IPS-18a (cell line): Measurements from ENCODE around the gene MAPRE2.
"Not testable (repeated sequence)": the region's sequence is repeated elsewhere in the genome, so short reads cannot be mapped to it uniquely, and the experiment has no call there.

ENCODE experiments used
- H3K27ac ChIP-seq: one replicate; pipeline ENCODE4 v1.5.1; 2013; ENCODE audit warnings: low read length
- H3K27me3 ChIP-seq: one replicate; pipeline ENCODE4 v1.6.1; 2013; ENCODE audit warnings: mild to moderate bottlenecking, low read length; ENCODE audit not compliant: control insufficient read depth, insufficient read depth
- H3K36me3 ChIP-seq: one replicate; pipeline ENCODE4 v1.6.1; 2013; ENCODE audit warnings: low read depth, low read length; ENCODE audit not compliant: control insufficient read depth
- H3K4me1 ChIP-seq: one replicate; pipeline ENCODE4 v1.6.1; 2013; ENCODE audit warnings: low read depth, low read length; ENCODE audit not compliant: control insufficient read depth
- H3K4me3 ChIP-seq: one replicate; pipeline ENCODE4 v1.5.1; 2013; ENCODE audit warnings: low read length
- H3K9ac ChIP-seq: one replicate; pipeline ENCODE4 v1.6.1; 2013; ENCODE audit warnings: mild to moderate bottlenecking, low read length, moderate library complexity
- H3K9me3 ChIP-seq: one replicate; pipeline ENCODE4 v1.6.1; 2013; ENCODE audit warnings: low read depth, low read length; ENCODE audit not compliant: control insufficient read depth

Gene MAPRE2

DNA sequence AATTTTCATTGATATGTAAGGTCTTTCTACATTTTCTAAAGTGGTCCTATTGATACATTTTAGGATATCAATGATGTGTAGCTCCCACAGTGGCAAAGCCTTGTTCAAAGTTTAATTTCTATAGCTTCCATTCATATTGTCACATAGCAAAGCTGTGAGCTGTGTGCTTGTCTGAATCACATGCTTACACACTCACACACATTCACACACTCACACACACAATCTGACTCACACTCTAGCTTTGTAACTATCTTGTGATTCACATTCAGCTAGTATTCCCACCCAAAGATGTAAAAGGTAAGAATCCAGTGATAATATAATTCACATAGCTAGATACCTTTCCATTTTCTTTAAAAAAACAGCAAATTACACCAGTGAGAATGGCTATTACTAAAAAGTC, 58.7 kb downstream of the MAPRE2 start:
- no peak overlapping the region for H3K27ac ChIP-seq
- no peaks in the 10 kb centered on the region for H3K9me3 ChIP-seq
- no peaks in the 10 kb centered on the region for H3K27me3 ChIP-seq
- H3K9ac ChIP-seq: no peak overlapping the region
- no peak overlapping the region for H3K4me3 ChIP-seq
- no peaks in the 10 kb centered on the region for H3K4me1 ChIP-seq
- no peaks in the 10 kb centered on the region for H3K36me3 ChIP-seq

DNA sequence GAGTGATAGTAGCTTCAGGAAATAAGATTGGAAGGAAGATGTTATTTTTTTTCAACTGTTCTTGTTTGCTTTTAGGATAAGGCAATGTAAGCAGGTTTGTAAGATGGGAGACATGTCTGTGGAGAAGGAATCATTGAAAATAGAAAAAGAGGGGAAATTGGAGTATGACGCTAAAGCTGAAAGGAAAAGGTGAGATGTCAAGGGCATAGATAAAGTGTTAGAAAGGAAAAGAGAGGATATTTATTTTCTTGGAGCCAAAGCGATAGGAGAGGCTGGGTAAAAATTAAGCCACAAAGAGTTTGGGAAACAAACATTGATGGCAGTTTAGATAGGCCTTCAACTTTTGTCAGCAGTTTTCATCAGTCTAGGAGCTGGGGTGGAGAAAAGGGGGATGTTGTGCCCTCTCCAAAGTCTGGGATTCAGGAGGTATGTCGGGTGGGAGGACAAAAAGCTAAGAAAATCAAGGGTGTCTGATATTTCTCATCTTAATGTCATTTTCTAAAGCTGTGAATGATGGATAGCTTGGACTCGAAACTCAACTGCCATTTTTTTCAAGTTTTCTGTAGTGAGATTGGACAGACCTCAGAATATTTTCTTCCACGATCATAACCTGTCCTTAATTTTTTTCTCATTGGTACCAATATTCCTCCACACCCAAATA, 63.3 kb downstream of the MAPRE2 start:
- Histone ChIP-seq H3K9ac (no peak overlapping the region), H3K36me3 (no peaks in the 10 kb centered on the region), H3K27ac (no peak overlapping the region), H3K27me3 (no peaks in the 10 kb centered on the region), H3K4me3 (no peak overlapping the region), H3K4me1 (no peaks in the 10 kb centered on the region), H3K9me3 (no peaks in the 10 kb centered on the region)

DNA sequence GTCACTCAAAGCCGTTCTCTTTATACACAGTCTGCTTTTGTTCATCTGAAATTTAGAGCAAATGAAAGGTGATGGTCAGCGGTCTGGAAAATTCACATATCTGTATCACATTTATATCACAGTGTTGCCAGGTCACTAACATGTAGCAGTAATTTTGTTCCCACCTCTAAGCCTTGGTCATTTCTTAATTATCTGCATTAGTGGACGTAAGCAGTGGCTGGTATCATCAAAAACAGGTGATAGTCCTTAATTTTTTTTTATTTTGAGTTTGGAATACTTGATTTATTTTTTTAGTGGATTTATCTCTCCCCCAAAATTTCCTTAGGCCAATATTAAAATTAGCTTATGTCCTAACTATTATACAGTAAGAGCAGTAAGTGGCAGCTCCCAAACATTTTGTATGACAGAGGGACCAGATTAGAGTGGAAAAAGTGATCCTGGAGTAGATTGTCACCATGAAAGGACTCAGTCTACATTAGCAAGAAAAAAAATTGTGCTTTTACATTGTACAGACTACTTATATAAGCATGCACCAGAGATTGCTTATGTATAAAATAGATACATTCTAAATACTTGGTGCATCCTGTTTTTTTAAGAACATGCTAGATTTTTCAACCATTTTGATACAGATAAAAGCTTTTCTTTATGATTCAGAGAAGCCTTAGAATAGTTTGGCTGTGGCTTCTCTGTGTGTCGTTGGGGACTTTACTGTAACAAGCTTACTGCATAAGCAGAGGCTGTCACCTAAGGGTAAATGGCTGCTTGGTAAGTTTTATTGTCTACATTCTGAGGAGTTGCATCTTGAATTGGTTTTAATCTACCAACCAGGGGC, 65.0 kb downstream of the MAPRE2 start:
- Histone ChIP-seq H3K9me3 (no peaks in the 10 kb centered on the region), H3K9ac (no peak overlapping the region), H3K4me1 (no peaks in the 10 kb centered on the region), H3K4me3 (no peak overlapping the region), H3K27ac (no peak overlapping the region), H3K27me3 (no peaks in the 10 kb centered on the region), H3K36me3 (no peaks in the 10 kb centered on the region)

DNA sequence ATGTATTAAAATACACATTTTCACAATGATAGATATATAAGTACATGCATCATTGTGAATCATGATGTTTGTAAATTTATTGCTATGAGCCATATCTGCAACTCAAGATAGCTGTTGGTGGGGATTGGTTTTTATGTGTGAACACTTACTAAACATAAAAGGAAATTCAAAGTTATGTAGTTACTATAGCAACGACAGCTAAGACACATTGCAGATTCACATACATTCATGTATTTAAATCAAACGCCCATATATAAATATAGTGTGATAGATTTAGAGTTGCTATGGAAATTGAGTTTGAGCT, 65.6 kb downstream of the MAPRE2 start:
- no peaks in the 10 kb centered on the region for H3K9me3 ChIP-seq
- H3K4me1 ChIP-seq: no peaks in the 10 kb centered on the region
- H3K4me3 ChIP-seq: no peak overlapping the region
- H3K27ac ChIP-seq: no peak overlapping the region
- no peaks in the 10 kb centered on the region for H3K36me3 ChIP-seq
- no peak overlapping the region for H3K9ac ChIP-seq
- H3K27me3 ChIP-seq: no peaks in the 10 kb centered on the region

DNA sequence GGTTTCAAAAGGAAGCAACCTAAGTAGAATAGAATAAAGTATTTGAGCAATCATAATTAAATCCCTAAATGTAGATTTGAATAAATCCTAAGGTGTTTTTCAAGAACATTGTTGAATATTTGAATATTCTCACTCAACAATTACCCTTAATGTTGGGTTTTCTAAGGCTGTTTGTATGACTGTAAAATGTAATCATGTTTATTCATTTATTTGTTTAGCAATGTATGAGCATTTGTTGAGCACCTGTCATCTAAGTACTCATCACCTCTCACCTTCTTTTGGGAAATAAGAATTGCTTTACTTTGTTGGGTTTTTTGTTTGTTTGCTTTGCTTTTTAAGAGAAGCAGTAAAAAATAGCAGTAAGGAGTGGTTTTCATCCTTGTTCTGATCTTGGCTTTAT, 66.0 kb downstream of the MAPRE2 start:
- no peaks in the 10 kb centered on the region for H3K9me3 ChIP-seq
- no peaks in the 10 kb centered on the region for H3K4me1 ChIP-seq
- H3K27me3 ChIP-seq: no peaks in the 10 kb centered on the region
- no peak overlapping the region for H3K4me3 ChIP-seq
- H3K9ac ChIP-seq: no peak overlapping the region
- H3K27ac ChIP-seq: no peak overlapping the region
- no peaks in the 10 kb centered on the region for H3K36me3 ChIP-seq

DNA sequence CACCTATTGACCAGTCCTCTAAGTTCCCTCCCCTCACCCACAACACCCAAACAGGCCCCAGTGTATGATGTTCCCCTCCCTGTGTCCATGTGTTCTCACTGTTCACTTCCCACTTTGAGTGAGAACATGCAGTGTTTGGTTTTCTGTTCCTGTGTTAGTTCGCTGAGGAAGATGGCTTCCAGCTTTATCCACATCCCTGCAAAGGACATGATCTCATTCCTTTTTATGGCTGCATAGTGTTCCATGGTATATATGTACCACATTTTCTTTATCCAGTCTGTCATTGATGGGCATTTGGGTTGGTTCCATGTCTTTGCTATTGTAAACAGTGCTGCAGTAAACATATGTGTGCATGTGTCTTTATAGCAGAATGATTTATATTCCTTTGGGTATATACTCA, 66.9 kb downstream of the MAPRE2 start:
- H3K4me3 ChIP-seq, H3K27ac ChIP-seq, H3K9ac ChIP-seq, H3K27me3 ChIP-seq, H3K9me3 ChIP-seq, H3K4me1 ChIP-seq, H3K36me3 ChIP-seq: not testable (repeated sequence)

DNA sequence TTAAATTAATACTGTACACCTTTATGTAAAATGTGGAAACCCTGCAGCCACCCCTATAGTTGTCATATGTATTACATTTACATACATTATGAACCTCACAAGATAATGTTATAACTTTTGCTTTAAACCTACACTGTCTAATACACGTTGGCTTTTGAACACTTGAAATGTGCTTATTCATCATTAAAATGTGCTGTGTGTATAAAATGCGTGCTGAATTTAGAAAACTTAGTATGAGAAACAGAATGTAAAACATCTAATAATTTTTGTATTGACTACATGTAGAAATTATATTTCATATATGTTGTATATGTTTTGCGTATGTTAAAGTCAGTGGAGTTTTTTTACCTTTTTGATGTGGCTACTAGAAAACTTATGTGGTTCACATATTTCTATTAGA, 68.8 kb downstream of the MAPRE2 start:
- H3K4me3 ChIP-seq: no peak overlapping the region
- H3K9ac ChIP-seq: no peak overlapping the region
- H3K9me3 ChIP-seq: no peaks in the 10 kb centered on the region
- H3K4me1 ChIP-seq: no peaks in the 10 kb centered on the region
- no peak overlapping the region for H3K27ac ChIP-seq
- no peaks in the 10 kb centered on the region for H3K36me3 ChIP-seq
- no peaks in the 10 kb centered on the region for H3K27me3 ChIP-seq

DNA sequence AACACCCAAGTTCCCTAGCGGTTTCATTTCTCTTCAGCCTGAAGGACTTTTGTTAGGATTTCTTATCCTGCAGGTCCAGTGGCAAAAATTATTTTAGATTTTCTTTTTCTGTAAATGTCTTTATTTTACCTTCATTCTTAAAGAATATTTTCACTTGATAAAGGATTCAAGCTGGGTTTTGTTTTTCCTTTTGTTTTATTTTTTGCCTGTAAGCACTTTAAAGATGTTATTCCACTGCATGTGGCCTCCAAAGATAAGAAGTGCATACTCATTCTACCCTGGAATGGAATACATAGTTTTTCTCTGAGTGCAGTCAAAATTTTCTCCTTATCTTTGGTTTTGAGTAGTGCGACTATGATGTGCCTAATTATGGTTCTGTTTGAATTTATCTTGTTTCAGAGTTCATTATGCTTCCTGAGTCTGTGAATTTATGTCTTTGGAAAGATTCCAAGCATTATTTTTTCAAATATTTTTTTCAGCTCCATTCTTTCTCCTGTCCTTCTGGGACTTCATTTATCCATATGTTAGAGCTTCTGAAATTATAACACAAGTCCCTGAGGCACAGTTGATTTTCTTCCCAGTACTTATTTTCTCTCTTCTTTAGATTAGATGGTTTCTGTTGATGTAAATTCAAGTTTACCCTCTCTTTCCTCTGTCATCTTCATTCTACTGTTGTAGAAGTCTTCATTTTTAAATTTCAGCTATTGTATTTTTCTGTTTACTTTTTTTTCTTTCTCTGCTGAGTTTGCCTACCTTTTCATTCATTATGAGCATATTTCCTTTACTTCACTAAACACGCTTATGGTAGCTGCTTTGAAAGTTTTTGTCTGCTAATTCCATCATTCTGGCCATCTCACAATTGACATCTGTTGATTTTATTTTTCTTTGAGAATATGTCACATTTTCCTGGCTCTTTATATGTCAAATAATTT, 69.6 kb downstream of the MAPRE2 start:
- Histone ChIP-seq H3K9ac (no peak overlapping the region), H3K27ac (no peak overlapping the region), H3K27me3 (no peaks in the 10 kb centered on the region), H3K4me1 (no peaks in the 10 kb centered on the region), H3K4me3 (no peak overlapping the region), H3K36me3 (no peaks in the 10 kb centered on the region), H3K9me3 (no peaks in the 10 kb centered on the region)

DNA sequence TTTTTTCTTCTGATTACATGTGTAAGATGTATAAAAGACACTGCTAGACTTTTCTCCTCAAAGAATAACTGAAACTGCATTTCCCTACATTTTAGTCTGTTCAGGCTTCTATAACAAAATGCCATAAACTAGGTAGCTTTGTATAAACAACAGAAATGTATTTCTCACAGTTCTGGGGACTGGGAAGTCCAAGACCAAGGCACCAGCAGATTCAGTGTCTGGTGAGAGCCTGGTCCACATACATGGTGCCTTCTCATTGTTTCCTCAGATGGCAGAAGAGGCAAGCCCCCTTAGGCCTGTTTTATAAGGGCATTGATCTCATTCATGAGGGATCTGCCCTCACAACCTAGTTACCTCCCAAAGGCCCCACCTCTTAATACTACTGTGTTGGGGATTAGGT, 71.5 kb downstream of the MAPRE2 start:
- Histone ChIP-seq H3K4me1 (no peaks in the 10 kb centered on the region), H3K27me3 (no peaks in the 10 kb centered on the region), H3K4me3 (no peak overlapping the region), H3K9me3 (no peaks in the 10 kb centered on the region), H3K9ac (no peak overlapping the region), H3K27ac (no peak overlapping the region), H3K36me3 (no peaks in the 10 kb centered on the region)

DNA sequence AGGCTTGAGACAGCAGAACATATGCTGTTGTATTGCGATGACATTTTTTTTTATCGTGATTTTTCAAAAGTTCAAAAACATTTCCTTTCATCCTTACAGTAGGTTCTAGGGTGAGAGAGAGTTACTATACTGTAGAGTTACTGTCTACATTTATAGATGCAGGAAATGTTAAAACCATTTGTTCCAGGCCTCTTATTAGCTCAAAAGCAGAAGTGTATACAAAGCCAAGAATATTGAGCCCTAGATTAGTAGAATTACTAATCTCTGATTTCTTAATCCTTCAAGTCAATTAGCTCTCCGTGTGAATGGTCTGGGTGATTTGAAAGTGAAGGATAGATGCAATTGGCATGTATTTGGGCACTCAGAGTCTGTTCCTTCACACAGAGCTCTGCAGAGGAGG, 73.1 kb downstream of the MAPRE2 start:
- Histone ChIP-seq H3K36me3 (no peaks in the 10 kb centered on the region), H3K9me3 (no peaks in the 10 kb centered on the region), H3K9ac (no peak overlapping the region), H3K4me1 (no peaks in the 10 kb centered on the region), H3K27ac (no peak overlapping the region), H3K27me3 (no peaks in the 10 kb centered on the region), H3K4me3 (no peak overlapping the region)

DNA sequence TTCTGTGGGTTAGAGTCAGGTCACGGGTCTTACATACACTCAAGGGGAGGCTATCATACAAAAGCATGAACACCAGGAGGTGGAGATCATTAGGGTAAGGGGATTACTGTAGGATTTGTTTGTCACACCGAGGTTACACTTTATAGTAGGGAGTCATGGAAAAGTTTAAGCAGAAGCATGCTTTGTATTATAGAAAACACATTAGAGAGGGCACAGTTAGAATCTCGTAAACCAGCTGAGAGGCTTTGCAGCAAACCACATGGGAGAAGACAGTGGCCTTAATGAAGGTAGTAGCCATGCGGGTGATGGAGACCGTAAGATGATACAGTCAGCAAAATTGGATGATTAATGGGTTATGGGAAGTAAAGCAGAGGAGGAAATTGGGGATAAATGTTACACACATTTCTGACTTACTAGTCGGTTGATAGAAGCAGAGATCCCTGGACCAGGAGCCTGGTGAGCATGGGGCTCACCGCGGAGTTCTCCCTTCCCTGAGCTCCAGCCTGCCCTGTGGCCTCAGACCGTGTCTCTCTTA, 75.6 kb downstream of the MAPRE2 start:
- no peaks in the 10 kb centered on the region for H3K27me3 ChIP-seq
- H3K36me3 ChIP-seq: no peaks in the 10 kb centered on the region
- H3K27ac ChIP-seq: no peak overlapping the region
- H3K9ac ChIP-seq: no peak overlapping the region
- H3K9me3 ChIP-seq: no peaks in the 10 kb centered on the region
- no peaks in the 10 kb centered on the region for H3K4me1 ChIP-seq
- H3K4me3 ChIP-seq: no peak overlapping the region
